Adrenal gland (tissue), 12 donors: ENCODE data around the gene SRR. TPM values are rescaled to one million over a fixed set of nuclear protein-coding genes. Genes with fewer than 3 reads are reported as not detected.

Experiments used
- DNase-seq, 7 donors: peaks; one replicate each; pipeline ENCODE4 v3.0.0-alpha.2; 2019 to 2020
- H3K27ac ChIP-seq, 5 donors: fragments of 200-600 bp; sonication (generic) in 4 of 5; 1 replicate in 3 of 5; 2 replicates in 2 of 5; pipeline versions ENCODE4 v1.5.1 to v1.8.0; 2016 to 2020; ENCODE audit warnings: mild to moderate bottlenecking in 1 of 5
- H3K27me3 ChIP-seq: fragments of 200-600 bp; 2 replicates; pipeline ENCODE4 v1.8.0; 2021
- H3K36me3 ChIP-seq, 2 donors: fragments of 200-600 bp; replicated peaks in 1 of 2; 1 replicate in 1 of 2; 2 replicates in 1 of 2; pipeline versions ENCODE4 v1.5.1 to v1.8.0; 2018 to 2022
- H3K4me1 ChIP-seq, 2 donors: fragments of 200-600 bp; replicated peaks in 1 of 2; 1 replicate in 1 of 2; 2 replicates in 1 of 2; pipeline versions ENCODE4 v1.5.1 to v1.8.0; 2018 to 2021
- H3K4me3 ChIP-seq, 4 donors: fragments of 200-600 bp; sonication (generic) in 3 of 4; one replicate each; pipeline ENCODE4 v1.5.1; 2016 to 2018
- H3K9me3 ChIP-seq, 3 donors: fragments of 200-600 bp; sonication (generic) in 1 of 3; replicated peaks in 1 of 3; 1 replicate in 2 of 3; 2 replicates in 1 of 3; pipeline versions ENCODE4 v1.5.1 to v1.8.0; 2016 to 2021
- POLR2A ChIP-seq, 2 donors: fragments of 450-650 bp; IDR thresholded peaks; one replicate each; pipeline ENCODE4 v1.6.1; 2017; ENCODE audit warnings: antibody characterized with exemption in 2 of 2, mild to moderate bottlenecking in 2 of 2, moderate library complexity in 1 of 2
- WGBS, 4 donors: extraction: QIAGEN DNeasy Blood & Tissue Kit in 2 of 4; methylation state at CpG; one replicate each; pipeline versions ENCODE4 v1.1.5 to v1.1.7; 2013 to 2017; 5-methylcytosine and 5-hydroxymethylcytosine counted together
- intact Hi-C, 2 donors: fragments of 100-400 bp; cut with DNase I; formaldehyde crosslinking; loops; one replicate each; pipeline versions ENCODE4 v1.14.1 to v1.15.0; 2022 to 2023
- polyA plus RNA-seq, 3 donors: library from polyadenylated mRNA; stranded (reverse); fragments of 200-250 nt in 2 of 3; fragments of 350-450 nt in 1 of 3; fragmentation: Illumina TruSeq in 1 of 3; extraction: RNeasy Lipid Tissue Mini Kit (QIAGEN cat#74804) in 1 of 3; gene quantifications; one replicate each; pipeline ENCODE4 v1.2.3, GENCODE V29; 2013 to 2014
- total RNA-seq, 9 donors: library from RNA; depleted of rRNA in 4 of 9; stranded (reverse); fragments of >200 nt in 4 of 9; fragments of 120-200 nt in 1 of 9; fragmentation: NEBNext Ultra II Directional in 1 of 9; extraction: Animal tissue kit (Norgen Biotek cat#: 25700) in 1 of 9; gene quantifications; one replicate each; pipeline versions ENCODE4 v1.1.0 to v1.2.4, GENCODE V29; 2013 to 2023
- TF ChIP-seq, protein P1 (sequence below), 6 experiments: fragments of 450-650 bp in 4 of 6; fragments of 200-600 bp in 2 of 6; sonication (generic) in 1 of 6; IDR thresholded peaks; 1 replicate in 5 of 6; 2 replicates in 1 of 6; pipeline versions ENCODE4 v1.5.1 to v1.8.0; 2016 to 2021; ENCODE audit warnings: antibody characterized with exemption in 6 of 6, mild to moderate bottlenecking in 2 of 6, moderate library complexity in 1 of 6
- donor health status: healthy with polysubstance abuse.
- donor health status: Bipolar disorder and iron deficiency.
- donor health status: DM: yes; HTN: yes; CAD: no.
- donor health status: DM: no; HTN: no; CAD: no.
- donor health status: DM: no; HTN: no; CAD: no.
- donor health status: DM: yes; HTN: yes; CAD: no.

Gene SRR
- total and polyA plus RNA-seq, 12 donors = 3.8 to 58.6 (median 17.1) TPM

DNA sequence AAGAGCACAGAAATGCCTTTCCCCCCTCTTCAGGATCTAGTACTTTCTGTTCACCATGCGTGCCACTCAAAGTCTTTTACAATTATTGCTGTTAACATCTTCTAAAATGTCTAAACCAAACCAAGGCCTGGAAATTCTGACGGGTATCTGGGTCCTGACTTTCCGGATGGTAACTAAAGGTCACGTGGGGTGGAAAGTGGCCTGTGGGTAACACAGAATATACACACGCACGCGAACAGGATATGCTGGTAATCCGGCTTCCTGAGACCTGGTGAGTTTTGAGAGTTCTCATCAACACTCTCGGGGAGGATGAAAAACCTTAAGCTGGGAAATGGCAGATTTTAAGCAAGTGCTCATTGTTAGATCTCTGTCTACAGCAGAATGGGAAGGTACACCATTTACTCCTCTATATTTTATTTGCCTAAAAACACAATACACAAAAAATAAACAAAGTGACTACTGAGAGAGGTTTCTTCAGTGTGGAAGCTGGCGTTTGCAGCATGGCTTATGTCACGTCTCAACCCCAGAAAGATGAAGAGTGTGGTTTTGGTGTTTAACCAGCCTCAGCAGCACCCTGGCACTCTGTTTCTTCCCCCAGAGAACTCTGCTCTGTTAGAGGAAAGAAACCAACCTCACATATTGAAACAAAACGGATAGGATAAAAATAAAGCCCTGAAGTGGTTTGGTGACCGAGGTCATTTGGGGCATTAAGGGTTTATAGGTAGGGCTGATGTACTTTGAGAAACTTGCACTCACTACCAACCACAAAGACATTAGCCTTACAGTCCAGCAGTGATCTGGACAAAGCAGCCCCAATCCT, 37.5 kb upstream of the SRR start:
- H3K27me3 ChIP-seq = no peaks in the 10 kb centered on the region
- no peaks in the 10 kb centered on the region for H3K36me3 ChIP-seq
- intact Hi-C loops = no loop called here
- WGBS, 4 donors = 76 to 82% (median 79%) methylated on average over 13 of the region's 13 CpGs
- peak overlapping the region in 1 of 5 donors; percentile 7 for H3K27ac ChIP-seq
- no peaks in the 10 kb centered on the region for H3K9me3 ChIP-seq
- DNase-seq = peak in 2 of 7 donors; percentile 20 to 21
- no peak for TF ChIP-seq POLR2A (IDR thresholded peaks at IDR 0.05)
- TF ChIP-seq, protein P1, sequence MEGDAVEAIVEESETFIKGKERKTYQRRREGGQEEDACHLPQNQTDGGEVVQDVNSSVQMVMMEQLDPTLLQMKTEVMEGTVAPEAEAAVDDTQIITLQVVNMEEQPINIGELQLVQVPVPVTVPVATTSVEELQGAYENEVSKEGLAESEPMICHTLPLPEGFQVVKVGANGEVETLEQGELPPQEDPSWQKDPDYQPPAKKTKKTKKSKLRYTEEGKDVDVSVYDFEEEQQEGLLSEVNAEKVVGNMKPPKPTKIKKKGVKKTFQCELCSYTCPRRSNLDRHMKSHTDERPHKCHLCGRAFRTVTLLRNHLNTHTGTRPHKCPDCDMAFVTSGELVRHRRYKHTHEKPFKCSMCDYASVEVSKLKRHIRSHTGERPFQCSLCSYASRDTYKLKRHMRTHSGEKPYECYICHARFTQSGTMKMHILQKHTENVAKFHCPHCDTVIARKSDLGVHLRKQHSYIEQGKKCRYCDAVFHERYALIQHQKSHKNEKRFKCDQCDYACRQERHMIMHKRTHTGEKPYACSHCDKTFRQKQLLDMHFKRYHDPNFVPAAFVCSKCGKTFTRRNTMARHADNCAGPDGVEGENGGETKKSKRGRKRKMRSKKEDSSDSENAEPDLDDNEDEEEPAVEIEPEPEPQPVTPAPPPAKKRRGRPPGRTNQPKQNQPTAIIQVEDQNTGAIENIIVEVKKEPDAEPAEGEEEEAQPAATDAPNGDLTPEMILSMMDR (IDR thresholded peaks at IDR 0.05) = no peak
- H3K4me3 ChIP-seq = no peak overlapping the region
- H3K4me1 ChIP-seq = peaks cover 5 to 12% of the 10 kb centered on the region in 2 donors

DNA sequence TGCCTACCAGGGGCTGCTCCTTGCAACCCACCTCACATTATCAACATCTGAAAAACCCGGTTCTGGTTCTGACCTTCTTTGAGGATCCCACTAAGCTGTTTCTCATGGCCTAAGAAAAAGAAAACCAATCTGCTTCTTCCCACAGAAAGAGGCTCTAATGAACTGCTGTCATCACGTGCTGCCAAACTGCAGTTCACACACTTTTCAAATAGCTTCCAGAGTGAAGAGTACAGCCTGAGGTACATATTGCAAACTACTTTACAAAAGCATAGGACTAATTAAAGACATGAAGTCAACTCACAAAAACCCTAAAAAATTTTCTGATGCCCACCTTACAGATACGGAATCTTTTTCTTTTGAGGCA, 36.9 kb upstream of the SRR start:
- 64 to 80% (median 71%) methylated on average over 3 of the region's 3 CpGs for WGBS, 4 donors
- DNase-seq = no peak

DNA sequence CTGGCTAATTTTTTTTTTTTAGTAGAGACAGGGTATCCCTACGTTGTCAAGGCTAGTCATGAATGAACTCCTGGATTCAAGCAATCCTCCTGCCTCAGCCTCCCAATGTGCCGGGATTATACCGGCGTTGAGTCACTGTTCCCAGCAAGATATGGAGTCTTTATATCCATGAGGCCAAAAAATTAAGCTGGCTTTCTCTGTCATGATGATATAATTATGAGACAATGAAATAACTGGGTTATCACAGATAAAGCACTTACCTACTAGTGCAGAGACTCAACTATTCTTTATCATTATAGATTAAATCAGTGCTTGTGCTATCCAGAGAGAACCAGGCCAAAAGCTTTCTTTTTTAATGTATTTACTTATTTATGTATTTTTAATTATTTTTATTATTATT, 36.4 kb upstream of the SRR start:
- H3K27ac ChIP-seq = no peak overlapping the region

More for the DNA sequence above, 36.9 kb upstream of the SRR start:
- intact Hi-C loops = no loop called here
- no peak for TF ChIP-seq POLR2A (IDR thresholded peaks at IDR 0.05)
- TF ChIP-seq, protein P1 (IDR thresholded peaks at IDR 0.05) = no peak
- H3K27me3 ChIP-seq = no peaks in the 10 kb centered on the region
- H3K27ac ChIP-seq = peak overlapping the region in 1 of 5 donors; percentile 7
- no peaks in the 10 kb centered on the region for H3K9me3 ChIP-seq
- no peak overlapping the region for H3K4me3 ChIP-seq
- H3K4me1 ChIP-seq = peaks cover 5 to 12% of the 10 kb centered on the region in 2 donors
- H3K36me3 ChIP-seq = no peaks in the 10 kb centered on the region

DNA sequence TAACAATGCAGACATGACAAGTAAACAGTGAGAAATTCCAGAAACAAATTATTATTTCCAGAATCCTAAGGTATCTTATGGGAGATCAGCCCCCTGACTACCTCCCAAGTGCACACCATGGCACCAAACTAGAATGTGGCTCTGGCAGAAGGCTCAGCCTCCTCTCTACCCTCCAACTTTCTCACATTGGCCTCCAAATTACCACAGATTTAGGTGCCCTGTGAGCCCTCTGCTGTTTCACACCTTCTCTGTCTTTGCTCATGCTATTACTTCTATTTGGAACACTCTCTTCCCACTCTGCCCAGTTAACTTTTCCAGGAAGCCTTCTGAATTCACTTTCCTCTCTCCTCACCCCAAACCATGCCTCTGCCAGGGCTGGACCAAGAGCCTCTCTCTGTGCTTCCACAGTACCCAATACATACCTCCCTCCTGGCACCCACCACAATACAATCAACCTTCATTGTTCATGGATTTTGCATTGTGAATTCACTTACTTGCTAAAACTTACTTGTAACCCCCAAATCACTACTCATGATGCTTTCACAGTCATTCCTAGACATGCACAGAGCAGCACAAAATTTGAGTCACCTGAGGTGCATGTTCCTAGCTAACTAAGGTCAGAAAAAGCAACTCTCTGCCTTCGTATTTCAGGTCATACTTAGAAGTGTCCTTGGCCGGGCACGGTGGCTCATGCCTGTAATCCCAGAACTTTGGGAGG, 31.6 kb upstream of the SRR start:
- no peak for TF ChIP-seq POLR2A (IDR thresholded peaks at IDR 0.05)
- TF ChIP-seq, protein P1 (IDR thresholded peaks at IDR 0.05) = no peak
- H3K27me3 ChIP-seq = no peaks in the 10 kb centered on the region
- no peak overlapping the region for H3K27ac ChIP-seq
- no peaks in the 10 kb centered on the region for H3K4me1 ChIP-seq
- no peak overlapping the region for H3K4me3 ChIP-seq
- no peak for DNase-seq
- intact Hi-C loops = no loop called here
- peaks cover 0 to 9% of the 10 kb centered on the region in 2 donors for H3K36me3 ChIP-seq
- WGBS, 4 donors = 72 to 86% (median 79%) methylated on average over 3 of the region's 3 CpGs
- H3K9me3 ChIP-seq = no peaks in the 10 kb centered on the region

More for the DNA sequence above, 36.4 kb upstream of the SRR start:
- 84 to 95% (median 92%) methylated on average over 4 of the region's 4 CpGs for WGBS, 4 donors
- Histone ChIP-seq H3K4me1 (peaks cover 3 to 10% of the 10 kb centered on the region in 2 donors), H3K4me3 (no peak overlapping the region), H3K9me3 (no peaks in the 10 kb centered on the region), H3K27me3 (no peaks in the 10 kb centered on the region), H3K36me3 (no peaks in the 10 kb centered on the region)
- intact Hi-C loops = no loop called here
- TF ChIP-seq POLR2A (IDR thresholded peaks at IDR 0.05) = no peak
- TF ChIP-seq, protein P1 (IDR thresholded peaks at IDR 0.05) = no peak
- DNase-seq = no peak
